ENCODE data around the gene SLU7. TPM values are rescaled to one million over a fixed set of nuclear protein-coding genes. Genes with fewer than 3 reads are reported as not detected.

The SLU7 gene
- total RNA-seq, 1 experiment from 2014 or later: 62.8 TPM

DNA sequence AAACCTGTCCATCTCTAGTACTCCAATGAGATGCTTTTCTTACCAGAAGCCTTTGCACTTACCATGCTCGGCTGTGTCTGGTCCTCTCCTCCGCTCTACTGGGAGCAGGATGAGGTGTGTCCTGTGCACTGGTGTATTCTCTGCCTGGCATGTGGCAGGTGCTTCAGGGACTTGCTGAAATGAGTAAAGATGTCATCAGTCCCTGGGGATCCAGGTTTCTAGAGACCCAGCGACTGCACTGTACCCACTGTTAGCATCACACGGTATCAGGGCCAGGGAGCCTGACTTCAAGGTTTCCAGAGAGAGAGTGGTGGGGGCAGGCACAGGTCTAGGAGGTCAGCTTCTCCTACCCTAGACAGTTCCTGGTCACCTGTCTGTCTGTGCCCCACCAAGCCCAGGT lies 13.3 kb upstream of the SLU7 start:
- H3K27ac Mint-ChIP-seq (ENCODE audit: unreplicated experiment): no peak overlapping the region
- intact Hi-C loops (cut with micrococcal nuclease; ENCODE audit: unreplicated experiment): loop anchor here (10.0 kb wide), 1 partner anchor 203 kb away; no protein-coding TSS in a partner anchor
- peaks cover 17% of the 10 kb centered on the region for H3K27me3 Mint-ChIP-seq (ENCODE audit: unreplicated experiment)
- no peak for DNase-seq
- CTCF ChIA-PET: no interaction called here
- TF ChIP-seq, protein P1, sequence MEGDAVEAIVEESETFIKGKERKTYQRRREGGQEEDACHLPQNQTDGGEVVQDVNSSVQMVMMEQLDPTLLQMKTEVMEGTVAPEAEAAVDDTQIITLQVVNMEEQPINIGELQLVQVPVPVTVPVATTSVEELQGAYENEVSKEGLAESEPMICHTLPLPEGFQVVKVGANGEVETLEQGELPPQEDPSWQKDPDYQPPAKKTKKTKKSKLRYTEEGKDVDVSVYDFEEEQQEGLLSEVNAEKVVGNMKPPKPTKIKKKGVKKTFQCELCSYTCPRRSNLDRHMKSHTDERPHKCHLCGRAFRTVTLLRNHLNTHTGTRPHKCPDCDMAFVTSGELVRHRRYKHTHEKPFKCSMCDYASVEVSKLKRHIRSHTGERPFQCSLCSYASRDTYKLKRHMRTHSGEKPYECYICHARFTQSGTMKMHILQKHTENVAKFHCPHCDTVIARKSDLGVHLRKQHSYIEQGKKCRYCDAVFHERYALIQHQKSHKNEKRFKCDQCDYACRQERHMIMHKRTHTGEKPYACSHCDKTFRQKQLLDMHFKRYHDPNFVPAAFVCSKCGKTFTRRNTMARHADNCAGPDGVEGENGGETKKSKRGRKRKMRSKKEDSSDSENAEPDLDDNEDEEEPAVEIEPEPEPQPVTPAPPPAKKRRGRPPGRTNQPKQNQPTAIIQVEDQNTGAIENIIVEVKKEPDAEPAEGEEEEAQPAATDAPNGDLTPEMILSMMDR (IDR thresholded peaks at IDR 0.05; ENCODE audit: unreplicated experiment): no peak
- peaks cover 3% of the 10 kb centered on the region for H3K36me3 Mint-ChIP-seq (ENCODE audit: insufficient read depth, unreplicated experiment)
- H3K4me1 Mint-ChIP-seq (ENCODE audit: low read depth, unreplicated experiment): peaks cover 14% of the 10 kb centered on the region
- H3K9me3 Mint-ChIP-seq (ENCODE audit: low read depth, unreplicated experiment): no peaks in the 10 kb centered on the region
- no peak overlapping the region for H3K4me3 Mint-ChIP-seq (ENCODE audit: low read depth, unreplicated experiment)
- no TSS peak for BruUV-seq (replicated peaks)

DNA sequence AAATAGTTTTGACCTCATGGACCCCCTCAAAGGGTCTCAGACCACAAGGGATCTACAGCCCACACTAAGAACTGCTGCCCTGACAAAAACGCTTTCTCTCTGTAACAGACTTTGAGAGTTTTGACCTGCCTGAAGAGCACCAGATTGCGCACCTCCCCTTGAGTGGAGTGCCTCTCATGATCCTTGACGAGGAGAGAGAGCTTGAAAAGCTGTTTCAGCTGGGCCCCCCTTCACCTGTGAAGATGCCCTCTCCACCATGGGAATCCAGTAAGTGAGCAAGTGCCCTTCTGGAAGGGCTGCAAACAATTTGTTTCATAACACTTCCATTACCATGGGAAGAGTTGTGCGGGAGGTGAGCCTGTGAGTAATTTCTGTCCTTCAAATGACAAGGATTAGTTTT lies 8.7 kb upstream of the SLU7 start:
- CTCF ChIA-PET: interaction anchor here (0.7 kb wide), 1 partner anchor 182 kb away, joined by 3 read pairs; no protein-coding TSS in a partner anchor
- H3K27me3 Mint-ChIP-seq (ENCODE audit: unreplicated experiment): no peaks in the 10 kb centered on the region
- TF ChIP-seq, protein P1 (IDR thresholded peaks at IDR 0.05; ENCODE audit: unreplicated experiment): no peak
- H3K36me3 Mint-ChIP-seq (ENCODE audit: insufficient read depth, unreplicated experiment): peaks cover 20% of the 10 kb centered on the region
- no peak for DNase-seq
- BruUV-seq (replicated peaks): no TSS peak
- intact Hi-C loops (cut with micrococcal nuclease; ENCODE audit: unreplicated experiment): no loop called here
- no peak overlapping the region for H3K4me3 Mint-ChIP-seq (ENCODE audit: low read depth, unreplicated experiment)
- no peaks in the 10 kb centered on the region for H3K9me3 Mint-ChIP-seq (ENCODE audit: low read depth, unreplicated experiment)
- peaks cover 31% of the 10 kb centered on the region for H3K4me1 Mint-ChIP-seq (ENCODE audit: low read depth, unreplicated experiment)
- H3K27ac Mint-ChIP-seq (ENCODE audit: unreplicated experiment): no peak overlapping the region

DNA sequence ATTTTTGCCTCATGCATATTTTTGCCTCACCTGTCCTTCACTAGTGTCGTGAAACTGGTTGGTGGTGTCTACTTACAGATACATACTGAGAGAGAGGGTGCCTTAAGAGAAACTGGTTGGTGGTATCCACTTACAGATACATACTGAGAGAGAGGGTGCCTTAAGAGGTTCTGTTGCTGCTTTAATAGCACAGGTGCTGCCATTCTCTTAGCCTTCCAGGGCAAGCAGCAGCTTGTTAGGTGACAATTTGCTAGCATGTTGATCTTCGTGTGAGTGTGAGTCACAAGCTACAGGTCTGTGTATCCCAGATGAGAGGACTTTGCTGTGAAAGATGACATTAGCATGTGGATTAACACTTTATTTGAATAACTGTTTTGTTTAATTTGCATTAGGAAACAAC lies 4.2 kb upstream of the SLU7 start:
- Mint-ChIP-seq H3K4me3 (ENCODE audit: low read depth, unreplicated experiment) (peak overlapping the region; percentile 98), H3K4me1 (ENCODE audit: low read depth, unreplicated experiment) (peaks cover 64% of the 10 kb centered on the region), H3K36me3 (ENCODE audit: insufficient read depth, unreplicated experiment) (peaks cover 50% of the 10 kb centered on the region), H3K9me3 (ENCODE audit: low read depth, unreplicated experiment) (no peaks in the 10 kb centered on the region), H3K27me3 (ENCODE audit: unreplicated experiment) (no peaks in the 10 kb centered on the region), H3K27ac (ENCODE audit: unreplicated experiment) (no peak overlapping the region)
- BruUV-seq (replicated peaks): no TSS peak
- no peak for DNase-seq
- intact Hi-C loops (cut with micrococcal nuclease; ENCODE audit: unreplicated experiment): loop anchor here (5.0 kb wide), 1 partner anchor 44 kb away; no protein-coding TSS in a partner anchor
- CTCF ChIA-PET: interaction anchor here (1.5 kb wide), 1 partner anchor 19 kb away, joined by 3 read pairs; no protein-coding TSS in a partner anchor
- TF ChIP-seq, protein P1 (IDR thresholded peaks at IDR 0.05; ENCODE audit: unreplicated experiment): no peak

DNA sequence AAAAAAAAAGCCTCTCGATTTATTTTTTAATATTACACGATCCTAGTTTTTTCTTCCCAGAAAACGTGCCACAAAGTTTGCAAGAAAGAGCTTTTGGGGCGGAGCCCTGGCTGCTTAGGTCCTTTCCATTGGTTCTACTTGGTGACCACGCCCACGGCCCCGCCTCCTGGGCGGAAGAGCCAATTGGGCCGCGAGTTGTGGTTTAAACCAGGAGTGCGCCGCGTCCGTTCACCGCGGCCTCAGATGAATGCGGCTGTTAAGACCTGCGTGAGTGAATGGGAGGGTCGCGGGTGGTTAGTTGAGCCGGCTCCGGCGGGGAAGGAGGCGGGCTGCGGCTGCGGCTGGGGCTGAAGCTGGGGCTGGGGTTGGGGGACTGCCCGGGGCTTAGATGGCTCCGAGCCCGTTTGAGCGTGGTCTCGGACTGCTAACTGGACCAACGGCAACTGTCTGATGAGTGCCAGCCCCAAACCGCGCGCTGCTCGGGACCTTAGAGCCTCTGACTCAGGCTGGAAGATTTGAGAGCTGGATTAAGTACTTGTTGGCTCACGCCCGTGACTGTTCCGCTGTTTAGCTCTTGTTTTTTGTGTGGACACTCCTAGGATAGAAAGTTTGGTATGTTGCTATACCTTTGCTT lies 2.9 kb upstream of the SLU7 start, which contains the start of gene PTTG1:
Gene PTTG1 (plus strand): TSS at position 231 of the 634 bp plus-strand sequence. CDS start 458 bp downstream, outside the sequence.
- Mint-ChIP-seq H3K9me3 (ENCODE audit: low read depth, unreplicated experiment) (no peaks in the 10 kb centered on the region), H3K4me1 (ENCODE audit: low read depth, unreplicated experiment) (peaks cover 74% of the 10 kb centered on the region), H3K27me3 (ENCODE audit: unreplicated experiment) (no peaks in the 10 kb centered on the region), H3K27ac (ENCODE audit: unreplicated experiment) (peak within 1 kb of the TSS; percentile 90), H3K4me3 (ENCODE audit: low read depth, unreplicated experiment) (peak within 1 kb of the TSS; percentile 98), H3K36me3 (ENCODE audit: insufficient read depth, unreplicated experiment) (peaks cover 56% of the 10 kb centered on the region)
- no TSS peak for BruUV-seq (replicated peaks)
- TF ChIP-seq, protein P1 (IDR thresholded peaks at IDR 0.05; ENCODE audit: unreplicated experiment): no peak
- intact Hi-C loops (cut with micrococcal nuclease; ENCODE audit: unreplicated experiment): loop anchor here (5.0 kb wide), 1 partner anchor 46 kb away; no protein-coding TSS in a partner anchor
- DNase-seq: peak; percentile 98
- CTCF ChIA-PET: interaction anchor here (0.6 to 1.9 kb wide), 7 partner anchors 9 to 54 kb away, joined by 3 to 9 read pairs (median 3); no protein-coding TSS in a partner anchor

All from Calu3 (cell line).